PFSK-1 (cell line): ENCODE results near the gene NPTX2.

ENCODE experiments used
- POLR2AphosphoS5 ChIP-seq: IDR thresholded peaks from 2 replicates; pipeline ENCODE4 v1.6.1; 2012; ENCODE audit warnings: low read depth, mild to moderate bottlenecking, control low read depth, low read length, moderate library complexity
- TAF1 ChIP-seq: IDR thresholded peaks from 2 replicates; pipeline ENCODE4 v1.6.1; 2012; ENCODE audit warnings: low read length, control low read depth, borderline replicate concordance; ENCODE audit not compliant: insufficient read depth

DNA sequence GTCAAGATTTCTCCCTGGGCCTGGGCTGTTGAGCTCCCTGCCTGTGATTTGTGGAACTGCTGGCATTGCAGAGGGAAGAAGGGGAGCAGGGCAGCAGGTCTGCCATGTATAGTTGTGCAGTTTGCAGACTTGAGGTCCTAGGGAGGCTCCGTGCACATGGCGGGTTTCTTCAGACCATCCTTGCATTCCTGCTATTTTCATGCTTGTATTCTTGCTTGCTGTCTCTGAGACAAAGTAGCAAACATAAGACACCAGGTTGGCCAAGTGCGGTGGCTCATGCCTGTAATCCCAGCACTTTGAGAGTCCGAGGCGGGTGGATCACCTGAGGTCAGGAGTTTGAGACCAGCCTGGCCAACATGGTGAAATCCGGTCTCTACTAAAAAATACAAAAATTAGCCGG, 61.1 kb downstream of the NPTX2 start:
- TF ChIP-seq POLR2AphosphoS5 (no peak), TAF1 (no peak)
